GM13977 (cell line): ENCODE measurements around the gene PTPRG.

Experiments
- DNase-seq: peaks from one replicate; pipeline ENCODE4 v3.0.0; 2012; ENCODE audit warnings: low spot score
- CTCF ChIP-seq: IDR thresholded peaks from 2 replicates; pipeline ENCODE4 v1.5.1; 2012; ENCODE audit warnings: mild to moderate bottlenecking, control low read depth; ENCODE audit not compliant: insufficient read depth; ENCODE audit errors: extremely low read depth, missing control alignments
- in situ Hi-C: fragments of 300-500 bp; cut with MboI; formaldehyde crosslinking; loops from one replicate; pipeline ENCODE4 v1.12.0; 2022; ENCODE audit warnings: low sequenced_read_pairs, low pct_unique_long_range_greater_than_20kb, mixed read lengths, inconsistent platforms; ENCODE audit not compliant: unreplicated experiment

The PTPRG gene

GRCh38 chr3:62159056-62159708 is 597.8 kb downstream of the PTPRG start:
- TF ChIP-seq CTCF, result no peak
- in situ Hi-C loops, result no loop called here
- no peak for DNase-seq

GRCh38 chr3:62159709-62160092 is 598.3 kb downstream of the PTPRG start:
- TF ChIP-seq CTCF, result no peak
- in situ Hi-C loops, result no loop called here
- DNase-seq, result no peak

- TF ChIP-seq CTCF, result no peak
- DNase-seq, result no peak
- in situ Hi-C loops, result no loop called here
These were observed 600.0 kb downstream of the PTPRG start for GRCh38 chr3:62161371-62161770.

DNA sequence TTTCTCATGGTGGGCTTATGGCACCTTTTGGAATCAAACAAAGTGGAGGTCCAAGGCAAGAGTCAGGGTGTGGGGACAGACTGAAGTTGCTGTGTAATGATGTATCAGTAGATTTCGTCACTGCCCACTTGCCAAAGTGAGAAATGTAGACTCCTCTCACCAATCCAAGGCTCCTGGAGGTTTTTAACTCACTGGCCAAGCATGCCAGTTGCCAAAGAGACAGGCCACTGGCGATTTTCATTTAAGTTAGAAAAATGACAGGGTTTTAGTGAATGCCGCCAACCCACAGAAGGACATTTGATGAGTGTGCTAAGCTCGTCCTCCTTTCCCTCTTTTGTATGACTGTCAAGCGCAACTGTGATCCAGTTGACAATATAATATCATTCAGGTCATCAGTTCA is 602.8 kb downstream of the PTPRG start:
- DNase-seq, result no peak
- in situ Hi-C loops, result no loop called here
- TF ChIP-seq CTCF, result no peak

- TF ChIP-seq CTCF, result no peak
- DNase-seq, result no peak
- in situ Hi-C loops, result no loop called here
These were observed 603.4 kb downstream of the PTPRG start for GRCh38 chr3:62164746-62165145.

DNA sequence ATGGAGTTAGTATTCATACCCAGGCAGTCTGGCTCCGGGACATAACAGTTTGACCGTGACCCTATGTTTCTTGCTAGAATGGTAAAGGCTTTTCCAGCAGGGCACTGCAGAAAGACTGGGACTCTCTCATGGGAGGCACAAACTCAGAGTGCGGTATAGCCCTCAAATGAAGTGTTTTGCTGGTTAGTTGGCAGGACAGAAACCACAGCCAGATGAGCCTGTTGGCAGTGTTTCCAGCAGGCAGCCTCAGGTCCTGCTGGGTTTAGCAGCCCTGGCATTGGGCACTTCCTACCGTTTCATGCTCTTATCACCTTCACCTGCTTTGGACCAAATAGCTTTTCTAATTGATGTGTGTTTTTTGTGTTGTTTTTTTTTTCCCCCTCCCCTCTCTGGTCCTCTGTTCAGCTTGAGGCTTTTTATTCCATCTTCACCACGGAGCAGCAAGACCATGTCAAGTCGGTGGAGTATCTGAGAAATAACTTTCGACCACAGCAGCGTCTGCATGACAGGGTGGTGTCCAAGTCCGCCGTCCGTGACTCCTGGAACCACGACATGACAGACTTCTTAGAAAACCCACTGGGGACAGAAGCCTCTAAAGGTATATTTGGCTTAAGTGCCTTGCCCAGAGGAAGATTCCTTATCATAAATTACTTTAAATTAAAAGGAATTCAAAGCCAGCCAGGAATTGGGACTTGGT is 606.3 kb downstream of the PTPRG start:
- TF ChIP-seq CTCF, result no peak
- in situ Hi-C loops, result no loop called here
- DNase-seq, result no peak

- in situ Hi-C loops, result no loop called here
- no peak for TF ChIP-seq CTCF
These were observed 607.0 kb downstream of the PTPRG start for GRCh38 chr3:62168356-62168755.

More at GRCh38 chr3:62168356-62168755, 607.0 kb downstream of the PTPRG start:
- DNase-seq, result no peak
